HepG2 (cell line): ENCODE results near the gene KIF1C. TPM values are rescaled to one million over a fixed set of nuclear protein-coding genes. Genes with fewer than 3 reads are reported as not detected.
A peak's percentile ranks its signal among the peaks of the same experiment; 100 is the strongest.

Experiments
- ATM ChIP-seq: fragments of 450-650 bp; IDR thresholded peaks from 2 replicates; pipeline ENCODE4 v1.7.1; 2017; ENCODE audit warnings: mild to moderate bottlenecking, borderline replicate concordance
- CBFB ChIP-seq: sonication (generic); formaldehyde crosslinking; IDR thresholded peaks from 2 replicates; pipeline ENCODE4 v1.4.0; 2020; ENCODE audit warnings: missing genetic modification reagents
- CREB1 ChIP-seq, 2 experiments: fragments of 450-650 bp in 1 of 2; IDR thresholded peaks; 2 replicates each; pipeline ENCODE4 v1.6.1; 2016 to 2017; ENCODE audit warnings: control low read depth in 1 of 2, mild to moderate bottlenecking in 1 of 2, missing compliant biosample characterization in 1 of 2, missing genetic modification characterization in 1 of 2
- DR1 ChIP-seq: sonication (generic); formaldehyde crosslinking; IDR thresholded peaks from 2 replicates; pipeline ENCODE4 v1.8.0; 2021; ENCODE audit warnings: mild to moderate bottlenecking, missing genetic modification reagents, inconsistent platforms
- ELF1 ChIP-seq: sonication (generic); formaldehyde crosslinking; IDR thresholded peaks from 2 replicates; pipeline ENCODE4 v1.4.0; 2020; ENCODE audit warnings: missing genetic modification reagents
- KDM5A ChIP-seq: fragments of 200-600 bp; sonication (generic); IDR thresholded peaks from 2 replicates; pipeline ENCODE4 v1.7.0; 2018; ENCODE audit warnings: antibody characterized with exemption, mild to moderate bottlenecking, low read length, borderline replicate concordance
- REPIN1 ChIP-seq: sonication (generic); formaldehyde crosslinking; IDR thresholded peaks from 2 replicates; pipeline ENCODE4 v1.8.0; 2022; ENCODE audit warnings: missing genetic modification reagents, low read depth, mild to moderate bottlenecking, borderline replicate concordance
- SSRP1 ChIP-seq: IDR thresholded peaks from 2 replicates; pipeline ENCODE4 v1.6.1; 2016; ENCODE audit warnings: control low read depth
- ZNF18 ChIP-seq: sonication (generic); formaldehyde crosslinking; IDR thresholded peaks from 2 replicates; pipeline ENCODE4 v1.8.0; 2022; ENCODE audit warnings: mild to moderate bottlenecking, missing genetic modification reagents; ENCODE audit not compliant: insufficient replicate concordance
- ZNF235 ChIP-seq: sonication (generic); formaldehyde crosslinking; IDR thresholded peaks from 2 replicates; pipeline ENCODE4 v1.8.1; 2023; ENCODE audit warnings: mild to moderate bottlenecking, missing genetic modification reagents, borderline replicate concordance
- ZNF34 ChIP-seq: sonication (generic); formaldehyde crosslinking; IDR thresholded peaks from 2 replicates; pipeline ENCODE4 v1.4.0; 2020; ENCODE audit warnings: mild to moderate bottlenecking, missing genetic modification reagents, borderline replicate concordance
- ZNF549 ChIP-seq: sonication (generic); formaldehyde crosslinking; IDR thresholded peaks from 2 replicates; pipeline ENCODE4 v1.5.0; 2020; ENCODE audit warnings: missing genetic modification reagents
- polyA plus RNA-seq, 8 experiments: library from polyadenylated mRNA; depleted of rRNA in 3 of 8; stranded (reverse) in 7 of 8; unstranded in 1 of 8; fragments of >200 nt; fragmentation: Illumina TruSeq in 4 of 8; extraction: Trizol in 4 of 8; gene quantifications; 2 replicates each; pipeline versions ENCODE4 v1.2.1 to v1.2.3, GENCODE V29; 2011 to 2016; ENCODE audit warnings: low read depth in 4 of 8, missing spikeins in 1 of 8, mixed read lengths in 1 of 8; ENCODE audit not compliant: insufficient read depth in 1 of 8
- total RNA-seq, 5 experiments: library from RNA; depleted of rRNA; stranded (reverse); fragments of >200 nt; fragmentation: Illumina TruSeq; extraction: Trizol; gene quantifications; 2 replicates each; pipeline ENCODE4 v1.2.3, GENCODE V29; 2016; ENCODE audit warnings: low read depth in 1 of 5
- TF ChIP-seq, protein P1 (sequence below): sonication (generic); formaldehyde crosslinking; IDR thresholded peaks from 2 replicates; pipeline ENCODE4 v1.9.0; 2021; ENCODE audit warnings: missing genetic modification reagents, borderline replicate concordance
- TF ChIP-seq, protein P2 (sequence below), 2 experiments: sonication (generic) in 1 of 2; formaldehyde crosslinking in 1 of 2; IDR thresholded peaks; 2 replicates each; pipeline versions ENCODE4 v1.5.1 to v1.6.1; 2011 to 2020; ENCODE audit warnings: borderline replicate concordance in 1 of 2, low read depth in 1 of 2, low read length in 1 of 2, mild to moderate bottlenecking in 1 of 2, missing genetic modification reagents in 1 of 2, moderate library complexity in 1 of 2
- TF ChIP-seq, protein P3 (sequence below): sonication (generic); formaldehyde crosslinking; IDR thresholded peaks from 2 replicates; pipeline ENCODE4 v1.4.0; 2020; ENCODE audit warnings: missing genetic modification reagents; ENCODE audit errors: not compliant biosample characterization

KIF1C gene
- total and polyA plus RNA-seq, 2 of the 13 experiments (the other 11 are each of a cell fraction or from before 2014, with no cell fraction given) = 70.0 to 104 TPM

DNA sequence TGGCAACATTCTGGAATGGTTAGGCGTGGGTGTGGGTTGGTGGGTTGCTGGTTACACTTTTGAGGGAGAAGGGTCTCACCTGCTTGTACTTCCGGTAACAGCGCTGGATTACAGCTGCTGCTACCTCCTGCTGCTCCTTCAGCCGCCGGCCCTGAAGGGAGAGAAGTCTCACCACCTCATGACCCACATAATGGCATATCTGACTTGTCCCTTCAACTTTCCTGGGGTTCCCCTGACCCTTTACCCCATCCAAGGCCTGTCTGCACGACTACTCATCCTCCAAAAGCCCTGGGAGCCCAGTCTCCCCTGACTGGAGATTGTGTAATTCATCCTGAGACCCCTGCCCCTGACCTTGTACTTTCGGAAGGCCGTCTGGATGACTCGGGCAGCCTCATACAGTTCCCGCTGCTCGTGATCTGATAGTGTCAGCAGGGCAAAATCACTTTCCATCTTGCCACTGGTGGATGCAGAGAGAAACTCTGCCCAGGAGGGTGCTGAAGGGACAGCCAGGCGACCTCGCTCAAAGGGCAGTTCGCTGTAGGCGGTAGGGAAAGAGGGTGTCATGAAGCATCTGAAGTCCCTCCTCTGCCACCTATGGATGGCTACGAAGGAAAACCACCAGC lies 28.1 kb upstream of the KIF1C start (continued):
- TF ChIP-seq, protein P1, sequence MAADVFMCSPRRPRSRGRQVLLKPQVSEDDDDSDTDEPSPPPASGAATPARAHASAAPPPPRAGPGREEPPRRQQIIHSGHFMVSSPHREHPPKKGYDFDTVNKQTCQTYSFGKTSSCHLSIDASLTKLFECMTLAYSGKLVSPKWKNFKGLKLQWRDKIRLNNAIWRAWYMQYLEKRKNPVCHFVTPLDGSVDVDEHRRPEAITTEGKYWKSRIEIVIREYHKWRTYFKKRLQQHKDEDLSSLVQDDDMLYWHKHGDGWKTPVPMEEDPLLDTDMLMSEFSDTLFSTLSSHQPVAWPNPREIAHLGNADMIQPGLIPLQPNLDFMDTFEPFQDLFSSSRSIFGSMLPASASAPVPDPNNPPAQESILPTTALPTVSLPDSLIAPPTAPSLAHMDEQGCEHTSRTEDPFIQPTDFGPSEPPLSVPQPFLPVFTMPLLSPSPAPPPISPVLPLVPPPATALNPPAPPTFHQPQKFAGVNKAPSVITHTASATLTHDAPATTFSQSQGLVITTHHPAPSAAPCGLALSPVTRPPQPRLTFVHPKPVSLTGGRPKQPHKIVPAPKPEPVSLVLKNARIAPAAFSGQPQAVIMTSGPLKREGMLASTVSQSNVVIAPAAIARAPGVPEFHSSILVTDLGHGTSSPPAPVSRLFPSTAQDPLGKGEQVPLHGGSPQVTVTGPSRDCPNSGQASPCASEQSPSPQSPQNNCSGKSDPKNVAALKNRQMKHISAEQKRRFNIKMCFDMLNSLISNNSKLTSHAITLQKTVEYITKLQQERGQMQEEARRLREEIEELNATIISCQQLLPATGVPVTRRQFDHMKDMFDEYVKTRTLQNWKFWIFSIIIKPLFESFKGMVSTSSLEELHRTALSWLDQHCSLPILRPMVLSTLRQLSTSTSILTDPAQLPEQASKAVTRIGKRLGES (CRISPR knock-in tag) = no peak
- TF ChIP-seq ATM = no peak
- TF ChIP-seq REPIN1 (CRISPR knock-in tag) = 0 out of 2 replicates have a peak, but pooled peaks have one; percentile 32
- TF ChIP-seq ZNF235 (CRISPR knock-in tag) = no peak
- no peak for TF ChIP-seq KDM5A
- TF ChIP-seq DR1 (CRISPR knock-in tag) = no peak
- peak; percentile 4; the same call in 1 of the 2 replicates for TF ChIP-seq ELF1 (CRISPR knock-in tag)
- no peak for TF ChIP-seq CBFB
- TF ChIP-seq, protein P2, sequence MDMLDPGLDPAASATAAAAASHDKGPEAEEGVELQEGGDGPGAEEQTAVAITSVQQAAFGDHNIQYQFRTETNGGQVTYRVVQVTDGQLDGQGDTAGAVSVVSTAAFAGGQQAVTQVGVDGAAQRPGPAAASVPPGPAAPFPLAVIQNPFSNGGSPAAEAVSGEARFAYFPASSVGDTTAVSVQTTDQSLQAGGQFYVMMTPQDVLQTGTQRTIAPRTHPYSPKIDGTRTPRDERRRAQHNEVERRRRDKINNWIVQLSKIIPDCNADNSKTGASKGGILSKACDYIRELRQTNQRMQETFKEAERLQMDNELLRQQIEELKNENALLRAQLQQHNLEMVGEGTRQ (IDR thresholded peaks at IDR 0.05; ENCODE audit: low read depth, low read length) = no peak
- TF ChIP-seq, protein P2 (CRISPR knock-in tag; IDR thresholded peaks at IDR 0.05; ENCODE audit: borderline replicate concordance) = no peak
- no peak for TF ChIP-seq ZNF34 (CRISPR knock-in tag)
- peak; percentile 68; the same call in 1 of the 2 replicates for TF ChIP-seq SSRP1
- TF ChIP-seq ZNF18 (CRISPR knock-in tag) = no peak
- TF ChIP-seq, protein P3, sequence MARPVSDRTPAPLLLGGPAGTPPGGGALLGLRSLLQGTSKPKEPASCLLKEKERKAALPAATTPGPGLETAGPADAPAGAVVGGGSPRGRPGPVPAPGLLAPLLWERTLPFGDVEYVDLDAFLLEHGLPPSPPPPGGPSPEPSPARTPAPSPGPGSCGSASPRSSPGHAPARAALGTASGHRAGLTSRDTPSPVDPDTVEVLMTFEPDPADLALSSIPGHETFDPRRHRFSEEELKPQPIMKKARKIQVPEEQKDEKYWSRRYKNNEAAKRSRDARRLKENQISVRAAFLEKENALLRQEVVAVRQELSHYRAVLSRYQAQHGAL = no peak
- no peak for TF ChIP-seq CREB1 (IDR thresholded peaks at IDR 0.05)
- no peak for TF ChIP-seq CREB1 (CRISPR knock-in tag; IDR thresholded peaks at IDR 0.05)
- TF ChIP-seq ZNF549 = no peak
